Sigmoid colon (tissue), 7 donors: ENCODE results near the gene CTRB1. TPM values are rescaled to one million over a fixed set of nuclear protein-coding genes. Genes with fewer than 3 reads are reported as not detected.

Source experiments
- DNase-seq: peaks from one replicate; pipeline ENCODE4 v3.0.0-alpha.2; 2019
- H3K27ac ChIP-seq, 4 donors: fragments of 200-600 bp; sonication (generic); one replicate each; pipeline ENCODE4 v1.5.1; 2016 to 2019; ENCODE audit warnings: mild to moderate bottlenecking in 1 of 4
- H3K27me3 ChIP-seq, 3 donors: fragments of 200-600 bp; sonication (generic); one replicate each; pipeline ENCODE4 v1.5.1; 2019; ENCODE audit warnings: mild to moderate bottlenecking in 1 of 3
- H3K36me3 ChIP-seq, 4 donors: fragments of 200-600 bp; sonication (generic); one replicate each; pipeline ENCODE4 v1.5.1; 2016 to 2019
- H3K4me1 ChIP-seq, 4 donors: fragments of 200-600 bp; sonication (generic); one replicate each; pipeline ENCODE4 v1.5.1; 2017 to 2019
- H3K4me3 ChIP-seq, 4 donors: fragments of 200-600 bp; sonication (generic); one replicate each; pipeline ENCODE4 v1.5.1; 2017 to 2019; ENCODE audit warnings: mild to moderate bottlenecking in 2 of 4, moderate library complexity in 1 of 4
- H3K9me3 ChIP-seq, 4 donors: fragments of 200-600 bp in 3 of 4; sonication (generic) in 3 of 4; one replicate each; pipeline versions ENCODE4 v1.5.1 to v1.6.1; 2013 to 2019
- EP300 ChIP-seq, 4 donors: sonication (generic); formaldehyde crosslinking; IDR thresholded peaks; one replicate each; pipeline ENCODE4 v1.6.1; 2017; ENCODE audit warnings: antibody characterized with exemption in 4 of 4
- POLR2A ChIP-seq, 2 donors: fragments of 450-650 bp; IDR thresholded peaks; one replicate each; pipeline ENCODE4 v1.6.1; 2016; ENCODE audit warnings: antibody characterized with exemption in 2 of 2, mild to moderate bottlenecking in 2 of 2, moderate library complexity in 2 of 2
- POLR2AphosphoS5 ChIP-seq, 4 donors: sonication (generic); formaldehyde crosslinking; IDR thresholded peaks; one replicate each; pipeline ENCODE4 v1.6.1; 2017; ENCODE audit warnings: antibody characterized with exemption in 4 of 4
- WGBS, 2 donors: extraction: QIAGEN DNeasy Blood & Tissue Kit; methylation state at CpG; one replicate each; pipeline ENCODE4 v1.1.7; 2013; 5-methylcytosine and 5-hydroxymethylcytosine counted together
- intact Hi-C: fragments of 100-400 bp; cut with DNase I; formaldehyde crosslinking; loops from one replicate; pipeline ENCODE4 v1.15.1; 2023
- polyA plus RNA-seq, 3 donors: library from polyadenylated mRNA; stranded (reverse); fragments of 200-250 nt; gene quantifications; one replicate each; pipeline ENCODE4 v1.2.3, GENCODE V29; 2013
- total RNA-seq, 4 donors: library from RNA; depleted of rRNA; stranded (reverse); fragments of >200 nt; gene quantifications; one replicate each; pipeline ENCODE4 v1.1.0, GENCODE V29; 2016
- TF ChIP-seq, protein P1 (sequence below), 4 experiments: fragments of 450-650 bp in 3 of 4; fragments of 200-600 bp in 1 of 4; IDR thresholded peaks; one replicate each; pipeline ENCODE4 v1.5.1; 2016 to 2019; ENCODE audit warnings: antibody characterized with exemption in 4 of 4, mild to moderate bottlenecking in 3 of 4, moderate library complexity in 2 of 4
- donor health status: healthy with polysubstance abuse.
- donor health status: Bipolar disorder and iron deficiency.
- donor health status: healthy.

The CTRB1 gene
- total and polyA plus RNA-seq, 7 donors: 0.48 to 16.8 TPM; not detected in 5

DNA sequence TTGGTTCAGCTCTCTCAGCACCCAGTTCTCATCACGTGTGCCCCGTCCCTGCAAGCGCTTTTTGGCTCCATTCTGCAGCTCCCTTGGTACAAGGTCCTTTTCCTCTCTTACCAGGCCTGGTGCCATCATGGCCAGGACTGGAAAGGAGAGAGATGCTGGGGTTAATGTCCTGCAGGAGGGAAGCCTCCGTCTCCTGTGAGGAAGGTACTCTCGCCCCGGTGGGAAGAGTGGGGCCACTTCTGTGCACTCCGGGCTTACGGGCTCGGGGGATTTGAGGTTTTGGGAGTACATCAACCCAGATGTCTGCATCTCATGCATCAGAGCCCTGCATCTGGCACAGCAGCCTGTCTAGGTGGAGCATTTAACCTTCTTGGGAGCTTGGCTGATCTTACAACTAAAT, 22.0 kb upstream of the CTRB1 start:
- Histone ChIP-seq H3K27ac (no peak overlapping the region), H3K4me3 (no peak overlapping the region), H3K9me3 (no peaks in the 10 kb centered on the region), H3K36me3 (no peaks in the 10 kb centered on the region), H3K4me1 (peaks cover 0 to 8% (median 3%) of the 10 kb centered on the region in 4 donors), H3K27me3 (peaks cover 0 to 30% (median 0%) of the 10 kb centered on the region in 3 donors)
- TF ChIP-seq EP300 (IDR thresholded peaks at IDR 0.05) (no peak), POLR2AphosphoS5 (IDR thresholded peaks at IDR 0.05) (no peak), POLR2A (IDR thresholded peaks at IDR 0.05) (no peak)
- TF ChIP-seq, protein P1, sequence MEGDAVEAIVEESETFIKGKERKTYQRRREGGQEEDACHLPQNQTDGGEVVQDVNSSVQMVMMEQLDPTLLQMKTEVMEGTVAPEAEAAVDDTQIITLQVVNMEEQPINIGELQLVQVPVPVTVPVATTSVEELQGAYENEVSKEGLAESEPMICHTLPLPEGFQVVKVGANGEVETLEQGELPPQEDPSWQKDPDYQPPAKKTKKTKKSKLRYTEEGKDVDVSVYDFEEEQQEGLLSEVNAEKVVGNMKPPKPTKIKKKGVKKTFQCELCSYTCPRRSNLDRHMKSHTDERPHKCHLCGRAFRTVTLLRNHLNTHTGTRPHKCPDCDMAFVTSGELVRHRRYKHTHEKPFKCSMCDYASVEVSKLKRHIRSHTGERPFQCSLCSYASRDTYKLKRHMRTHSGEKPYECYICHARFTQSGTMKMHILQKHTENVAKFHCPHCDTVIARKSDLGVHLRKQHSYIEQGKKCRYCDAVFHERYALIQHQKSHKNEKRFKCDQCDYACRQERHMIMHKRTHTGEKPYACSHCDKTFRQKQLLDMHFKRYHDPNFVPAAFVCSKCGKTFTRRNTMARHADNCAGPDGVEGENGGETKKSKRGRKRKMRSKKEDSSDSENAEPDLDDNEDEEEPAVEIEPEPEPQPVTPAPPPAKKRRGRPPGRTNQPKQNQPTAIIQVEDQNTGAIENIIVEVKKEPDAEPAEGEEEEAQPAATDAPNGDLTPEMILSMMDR (IDR thresholded peaks at IDR 0.05): no peak
- WGBS, 2 donors: 71 to 77% methylated on average over 9 of the region's 9 CpGs
- intact Hi-C loops: loop anchor here (5.0 kb wide), 1 partner anchor 205 kb away; no protein-coding TSS in a partner anchor
- DNase-seq: no peak

DNA sequence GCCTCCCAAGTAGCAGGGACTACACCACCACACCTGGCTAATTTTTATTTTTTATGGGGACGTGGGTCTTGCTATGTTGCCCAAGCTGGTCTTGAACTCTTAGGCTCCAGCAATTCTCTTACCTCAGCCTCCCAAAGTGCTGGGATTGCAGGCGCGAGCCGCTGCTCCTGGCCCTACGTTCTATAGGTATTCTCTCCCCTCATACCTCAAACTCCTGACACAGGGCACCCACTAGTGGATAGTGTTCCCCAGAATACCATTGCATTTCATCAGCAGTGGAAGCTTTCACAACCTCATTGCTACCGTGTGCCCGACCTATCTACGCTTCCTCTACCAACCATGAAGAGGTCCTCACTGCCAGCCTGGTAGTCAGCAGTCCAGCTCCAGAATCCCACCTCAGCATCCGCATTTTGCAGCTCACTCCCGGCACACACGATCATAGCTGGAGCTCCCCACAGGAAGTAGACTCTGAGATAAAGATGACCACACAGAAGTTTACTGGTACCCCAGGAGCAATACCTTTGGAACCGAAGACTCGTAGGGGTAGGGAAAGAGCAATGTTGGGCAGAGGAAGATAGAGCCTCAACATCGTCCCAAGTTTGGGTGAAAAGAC, 21.2 kb upstream of the CTRB1 start:
- intact Hi-C loops: loop anchor here (5.0 kb wide), 1 partner anchor 205 kb away; no protein-coding TSS in a partner anchor
- Histone ChIP-seq H3K36me3 (no peaks in the 10 kb centered on the region), H3K4me1 (peaks cover 0 to 8% (median 3%) of the 10 kb centered on the region in 4 donors), H3K27me3 (peaks cover 0 to 30% (median 0%) of the 10 kb centered on the region in 3 donors), H3K4me3 (no peak overlapping the region), H3K27ac (no peak overlapping the region), H3K9me3 (no peaks in the 10 kb centered on the region)
- DNase-seq: no peak
- 60% methylated on average over 14 of the region's 14 CpGs for WGBS, 2 donors
- TF ChIP-seq POLR2A (IDR thresholded peaks at IDR 0.05) (no peak), EP300 (IDR thresholded peaks at IDR 0.05) (no peak), POLR2AphosphoS5 (IDR thresholded peaks at IDR 0.05) (no peak)
- TF ChIP-seq, protein P1 (IDR thresholded peaks at IDR 0.05): no peak

DNA sequence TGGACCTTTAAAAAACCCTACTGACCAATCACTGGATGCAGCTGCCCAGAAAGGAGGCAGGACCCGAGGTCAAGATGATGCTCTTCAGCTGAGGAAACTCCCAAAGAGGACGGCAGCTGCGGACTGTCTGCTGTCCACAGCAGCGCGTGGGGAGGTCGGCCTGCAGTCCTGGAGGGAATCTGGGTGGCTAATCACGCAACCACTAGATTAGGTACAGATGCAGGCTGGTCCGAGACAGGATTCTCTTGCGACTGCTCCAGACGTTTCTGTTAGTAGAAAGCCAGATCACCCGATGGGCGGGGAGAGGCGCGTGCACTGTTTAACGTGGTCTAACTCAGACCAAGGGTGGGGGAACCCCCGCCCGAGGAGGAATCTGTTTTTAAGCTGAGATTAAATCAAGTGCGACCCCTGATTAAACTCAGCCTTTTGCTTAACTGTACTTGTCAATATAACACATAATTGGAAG, 20.6 kb upstream of the CTRB1 start:
- H3K36me3 ChIP-seq: no peaks in the 10 kb centered on the region
- intact Hi-C loops: loop anchor here (5.0 kb wide), 1 partner anchor 204 kb away; no protein-coding TSS in a partner anchor
- no peaks in the 10 kb centered on the region for H3K9me3 ChIP-seq
- no peak overlapping the region for H3K4me3 ChIP-seq
- no peak for DNase-seq
- peaks cover 0 to 30% (median 0%) of the 10 kb centered on the region in 3 donors for H3K27me3 ChIP-seq
- TF ChIP-seq EP300 (IDR thresholded peaks at IDR 0.05) (no peak), POLR2AphosphoS5 (IDR thresholded peaks at IDR 0.05) (peak in 1 of 4 donors; percentile 10)
- peaks cover 0 to 8% (median 3%) of the 10 kb centered on the region in 4 donors for H3K4me1 ChIP-seq
- 12 to 35% methylated on average over 18 of the region's 18 CpGs for WGBS, 2 donors
- no peak overlapping the region for H3K27ac ChIP-seq

DNA sequence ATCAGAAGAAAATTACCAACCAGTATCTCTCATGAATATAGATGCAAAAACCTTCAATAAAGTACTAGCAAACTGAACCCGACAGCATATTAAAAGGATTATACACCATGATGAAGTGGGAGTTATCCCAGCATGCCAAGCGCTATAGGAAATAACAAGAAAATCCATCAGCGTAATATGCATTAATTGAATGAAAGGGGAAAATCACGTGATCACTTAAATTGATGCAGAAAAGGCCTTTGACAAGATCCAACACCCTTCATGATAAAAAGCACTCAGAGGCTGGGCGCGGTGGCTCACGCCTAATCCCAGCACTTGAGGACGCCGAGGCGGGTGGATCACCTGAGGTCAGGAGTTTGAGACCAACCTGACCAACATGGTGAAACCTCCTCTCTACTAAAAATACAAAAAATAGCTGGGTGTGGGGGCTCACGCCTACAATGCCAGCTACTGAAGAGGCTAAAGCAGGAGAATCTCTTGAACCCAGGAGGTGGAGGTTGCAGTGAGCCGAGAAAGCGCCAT, 16.7 kb upstream of the CTRB1 start:
- no peaks in the 10 kb centered on the region for H3K36me3 ChIP-seq
- intact Hi-C loops: loop anchor here (5.0 kb wide), 1 partner anchor 560 kb away; no protein-coding TSS in a partner anchor

More for the DNA sequence above, 16.7 kb upstream of the CTRB1 start:
- H3K9me3 ChIP-seq: no peaks in the 10 kb centered on the region
- no peak for TF ChIP-seq POLR2AphosphoS5 (IDR thresholded peaks at IDR 0.05)
- TF ChIP-seq, protein P1 (IDR thresholded peaks at IDR 0.05): no peak
- no peak for TF ChIP-seq EP300 (IDR thresholded peaks at IDR 0.05)
- TF ChIP-seq POLR2A (IDR thresholded peaks at IDR 0.05): no peak
- 90 to 95% methylated on average over 13 of the region's 13 CpGs for WGBS, 2 donors
- peaks cover 0 to 8% (median 3%) of the 10 kb centered on the region in 4 donors for H3K4me1 ChIP-seq
- H3K27ac ChIP-seq: no peak overlapping the region
- no peak for DNase-seq
- H3K27me3 ChIP-seq: peaks cover 0 to 18% (median 0%) of the 10 kb centered on the region in 3 donors
- H3K4me3 ChIP-seq: no peak overlapping the region
